Urothelium cell line (cell line): ENCODE data around the gene RNF7.
"Not testable (repeated sequence)": the region's sequence is repeated elsewhere in the genome, so short reads cannot be mapped to it uniquely, and the experiment has no call there.

ENCODE experiments used
- DNase-seq: peaks from one replicate; pipeline ENCODE4 v3.0.0; 2011; ENCODE audit warnings: low spot score, mixed read lengths
- FAIRE-seq: peaks from 2 replicates; lab custom pipeline; 2011; peaks lifted over from hg19 to GRCh38; lab: Jason Lieb, UNC

RNF7 gene

GRCh38 chr3:141777957-141778813 lies 40.1 kb downstream of the RNF7 start:
- FAIRE-seq, result no peak

GRCh38 chr3:141779667-141780066 lies 41.6 kb downstream of the RNF7 start:
- DNase-seq (no peak), FAIRE-seq (no peak)

More at GRCh38 chr3:141777957-141778813, 40.1 kb downstream of the RNF7 start:
- DNase-seq, result no peak

DNA sequence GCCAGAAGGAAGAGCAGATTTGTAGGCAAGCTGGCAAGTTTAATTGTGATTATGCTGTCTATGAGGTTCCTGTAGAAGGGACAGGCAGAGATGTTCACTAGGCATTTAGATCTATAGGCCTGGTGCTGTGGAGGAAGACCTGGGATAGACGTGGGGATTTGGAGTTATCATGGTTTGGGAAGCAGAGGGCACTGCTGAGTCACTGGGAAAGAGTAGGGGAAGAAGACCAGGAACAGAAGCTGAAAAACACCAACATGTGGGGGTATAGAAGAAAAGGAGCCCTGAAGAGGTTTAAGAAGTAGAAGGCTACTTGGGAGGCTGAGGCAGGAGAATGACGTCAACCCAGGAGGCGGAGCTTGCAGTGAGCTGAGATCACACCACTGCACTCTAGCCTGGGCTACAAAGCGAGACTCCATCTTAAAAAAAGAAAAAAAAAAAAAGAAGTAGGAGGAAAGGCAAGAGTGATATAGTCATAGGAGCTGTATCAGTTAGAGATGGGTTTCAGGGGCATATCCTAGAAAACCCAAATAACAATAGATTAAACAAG lies 44.4 kb downstream of the RNF7 start:
- FAIRE-seq, result no peak
- DNase-seq, result no peak

GRCh38 chr3:141783632-141784031 lies 45.5 kb downstream of the RNF7 start:
- DNase-seq (no peak), FAIRE-seq (no peak)

DNA sequence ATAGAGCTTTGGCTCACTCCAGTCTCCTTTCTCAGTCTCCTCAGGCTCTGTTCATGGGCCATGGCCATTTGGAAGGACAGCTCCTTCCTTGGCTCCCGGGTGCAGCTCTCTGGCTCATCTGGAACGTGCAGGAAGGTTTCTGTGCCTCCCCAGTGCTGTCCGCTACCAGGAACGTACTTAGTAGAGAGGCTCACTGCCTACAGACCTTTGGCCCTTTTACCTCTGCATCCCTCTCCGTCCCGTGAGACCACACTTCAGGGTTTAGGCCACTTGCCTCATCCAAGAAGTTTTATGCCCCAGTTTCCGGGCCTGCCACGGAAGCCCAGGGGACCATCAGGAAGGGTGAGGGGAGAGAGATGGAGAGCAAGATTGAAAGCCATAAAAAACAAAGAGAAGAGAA lies 46.0 kb downstream of the RNF7 start:
- no peak for FAIRE-seq
- DNase-seq, result no peak

DNA sequence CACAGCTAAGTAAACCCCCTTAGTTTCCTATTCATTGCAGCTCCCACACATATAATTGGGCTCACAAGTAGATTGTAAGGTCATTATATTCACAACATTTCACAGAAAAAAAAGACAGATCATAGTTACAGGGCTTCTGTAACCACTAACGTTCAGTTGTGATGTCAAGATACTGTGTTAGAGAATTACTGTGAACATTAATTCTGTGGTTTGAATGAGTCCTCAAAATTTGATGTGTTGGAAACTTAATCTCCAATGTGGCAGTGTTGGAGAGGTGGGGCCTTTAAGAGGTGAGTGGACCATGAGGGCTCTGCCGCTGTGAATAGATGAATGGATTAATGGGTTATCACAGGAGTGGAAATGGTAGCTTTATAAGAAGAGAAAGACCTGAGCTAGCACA lies 46.4 kb downstream of the RNF7 start:
- DNase-seq (no peak), FAIRE-seq (no peak)

- FAIRE-seq, result no peak
Observed at GRCh38 chr3:141788149-141788548, 50.1 kb downstream of the RNF7 start.

GRCh38 chr3:141788750-141789149 lies 50.7 kb downstream of the RNF7 start:
- not testable (repeated sequence) for FAIRE-seq, DNase-seq

More at GRCh38 chr3:141788149-141788548, 50.1 kb downstream of the RNF7 start:
- no peak for DNase-seq

- DNase-seq, result no peak
- FAIRE-seq, result no peak
Observed at GRCh38 chr3:141789281-141789680, 51.2 kb downstream of the RNF7 start.

DNA sequence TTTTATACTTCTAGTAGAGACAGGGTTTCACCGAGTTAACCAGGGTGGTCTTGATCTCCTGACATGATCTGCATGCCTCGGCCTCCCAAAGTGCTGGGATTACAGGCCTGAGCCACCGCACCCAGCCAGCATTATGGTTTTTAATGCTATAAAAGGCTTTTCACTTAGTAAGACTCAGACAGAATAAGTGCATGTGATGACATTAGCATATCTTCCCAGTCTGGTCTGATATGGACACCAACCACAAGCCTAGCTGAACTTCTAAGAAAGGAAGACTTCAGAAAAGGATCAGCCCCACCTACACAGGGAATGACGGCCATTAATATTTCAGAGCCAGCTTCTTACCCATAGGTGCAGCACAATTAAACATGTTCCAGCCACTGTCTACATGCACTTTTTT lies 52.1 kb downstream of the RNF7 start:
- no peak for FAIRE-seq
- no peak for DNase-seq

DNA sequence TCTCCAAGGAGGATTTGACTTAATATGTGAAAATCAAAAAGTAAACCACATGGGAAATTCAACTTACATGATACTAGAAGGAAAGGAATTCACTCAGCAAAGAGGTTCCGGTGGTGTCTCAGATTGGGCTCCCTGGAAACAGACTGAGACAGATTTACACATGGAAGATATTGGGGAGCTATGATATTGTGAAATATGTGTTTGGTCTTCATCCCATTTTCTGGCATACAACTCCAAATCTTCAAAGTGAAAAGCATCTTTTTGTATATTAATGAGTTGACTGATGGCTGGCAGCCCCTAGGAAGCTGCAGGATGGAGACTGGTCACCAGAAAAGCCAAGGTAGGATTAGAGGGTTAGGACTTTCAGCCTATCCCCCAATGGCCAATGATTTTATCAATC lies 54.4 kb downstream of the RNF7 start:
- DNase-seq (no peak), FAIRE-seq (no peak)

GRCh38 chr3:141793476-141794260 lies 55.6 kb downstream of the RNF7 start:
- FAIRE-seq, result no peak
- no peak for DNase-seq

GRCh38 chr3:141795276-141795675 lies 57.2 kb downstream of the RNF7 start:
- FAIRE-seq, result no peak
- DNase-seq, result no peak

GRCh38 chr3:141795741-141796080 lies 57.6 kb downstream of the RNF7 start:
- FAIRE-seq, result no peak
- no peak for DNase-seq

DNA sequence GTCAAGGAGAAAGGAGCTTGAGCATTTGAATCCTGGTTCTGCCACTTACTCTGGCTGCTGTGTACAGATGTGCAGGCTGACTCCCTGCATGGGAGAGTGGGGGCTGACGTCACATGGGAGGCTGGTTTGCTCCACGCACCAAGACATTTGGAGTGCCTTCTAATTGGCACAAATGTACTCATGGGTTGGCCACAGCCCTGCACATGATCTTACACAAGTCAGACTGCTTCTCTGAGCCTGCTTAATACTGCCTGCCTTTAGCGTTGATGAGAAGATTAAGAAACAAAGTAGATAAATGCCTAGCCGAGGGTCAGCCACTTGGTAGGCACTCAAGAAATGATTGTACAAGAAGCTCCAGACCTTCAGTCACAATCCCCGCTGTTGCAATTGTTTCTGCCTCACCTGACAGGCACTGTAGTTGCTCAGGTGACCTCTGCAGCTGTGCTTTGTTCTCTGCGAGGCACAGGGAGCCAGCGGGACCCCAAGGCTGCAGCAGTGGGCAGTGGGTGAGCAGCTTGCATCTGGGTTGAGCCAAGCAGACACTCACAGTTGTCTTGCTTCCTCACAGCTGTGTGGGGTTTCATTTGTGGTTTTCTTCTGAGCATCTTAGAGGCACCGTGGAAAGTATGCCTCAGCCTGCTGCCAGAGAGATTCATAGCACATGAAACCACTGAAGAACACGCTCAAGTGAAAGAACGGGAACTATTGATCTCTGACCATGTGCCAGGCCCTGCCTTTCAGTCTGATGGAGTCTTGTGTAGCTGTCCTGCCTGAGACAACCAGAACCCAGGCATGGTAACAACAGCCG lies 58.2 kb downstream of the RNF7 start:
- DNase-seq, result no peak
- FAIRE-seq, result no peak
